Loucy (cell line): ENCODE data around the gene KCTD6.

Source experiments
- CTCF ChIP-seq: fragments of 200-600 bp; sonication (generic); conservative IDR thresholded peaks from 2 replicates; pipeline ENCODE4 v1.5.1; 2014; ENCODE audit warnings: mild to moderate bottlenecking, antibody characterized with exemption, low read length
- EZH2phosphoT487 ChIP-seq: fragments of 200-600 bp; IDR thresholded peaks from 2 replicates; pipeline ENCODE4 v1.6.1; 2018; ENCODE audit warnings: antibody characterized with exemption, mild to moderate bottlenecking, moderate library complexity, borderline replicate concordance

- no peak for TF ChIP-seq CTCF
- no peak for TF ChIP-seq EZH2phosphoT487
These were observed 22.5 kb downstream of the KCTD6 start for GRCh38 chr3:58514405-58514804.
